GM21723 (cell line): Measurements from ENCODE around the gene NEK11.

ENCODE experiments used
- ATAC-seq: cut with Tn5 transposase; IDR thresholded peaks from one replicate; pipeline ENCODE4 v1.9.1; 2021; ENCODE audit warnings: mild to moderate bottlenecking, moderate library complexity; ENCODE audit not compliant: unreplicated experiment

The NEK11 gene

DNA sequence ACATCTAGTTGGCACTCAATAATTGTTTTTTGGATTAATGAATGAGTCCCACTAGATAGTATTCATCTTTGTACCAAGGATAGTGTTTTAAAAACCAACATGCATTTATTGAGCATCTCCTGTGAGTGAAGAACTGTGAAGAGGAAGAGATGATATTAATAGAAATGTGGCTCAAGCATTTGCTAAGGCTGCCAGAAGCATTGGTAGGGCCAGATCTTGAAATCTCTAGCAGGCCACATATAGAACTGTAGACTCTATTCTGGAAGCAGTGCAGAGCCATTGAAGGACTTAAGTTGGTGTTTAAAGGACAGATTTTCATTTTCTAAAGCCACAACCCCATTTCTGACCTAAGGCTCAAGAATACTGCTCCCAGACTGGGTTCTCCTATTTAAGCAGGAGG, 99.0 kb downstream of the NEK11 start:
- ATAC-seq = no peak

DNA sequence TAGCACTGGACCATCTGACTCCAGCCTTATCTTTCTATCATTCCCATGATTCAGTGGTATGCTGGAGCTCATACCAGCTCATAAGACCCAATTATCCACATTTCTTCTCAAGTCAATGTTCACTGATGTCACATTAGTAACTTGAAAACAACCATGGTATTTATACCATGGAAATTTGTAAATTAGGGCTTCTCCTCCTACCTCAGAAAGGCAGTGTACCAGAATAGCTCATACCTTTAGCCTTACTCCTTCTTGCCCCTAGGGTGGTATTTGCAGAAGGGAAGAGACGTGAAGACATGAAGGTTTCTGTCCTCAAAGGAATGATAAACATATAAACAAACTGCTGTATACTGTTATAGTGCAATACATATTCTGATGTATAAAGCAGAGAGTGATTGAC, 114.2 kb downstream of the NEK11 start:
- ATAC-seq = no peak

DNA sequence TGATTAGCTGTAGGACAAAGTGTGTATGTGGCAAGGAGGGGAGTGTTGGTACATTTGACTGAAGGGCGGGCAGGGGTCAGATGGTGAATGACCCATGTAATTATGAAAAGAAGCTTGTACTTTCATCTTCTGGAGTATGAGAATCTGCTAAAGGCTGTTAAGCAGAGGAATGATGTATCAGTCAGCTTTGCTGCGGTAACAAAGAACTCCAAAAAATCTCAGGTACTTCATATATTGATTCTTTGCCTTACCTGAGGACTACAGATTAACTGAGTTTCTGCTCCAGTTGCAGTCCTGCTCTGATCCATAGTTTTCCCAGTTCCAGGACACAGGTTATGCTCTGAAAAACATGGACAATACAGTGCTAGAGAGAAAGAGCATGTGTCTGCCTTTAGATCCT, 115.1 kb downstream of the NEK11 start:
- ATAC-seq = no peak

DNA sequence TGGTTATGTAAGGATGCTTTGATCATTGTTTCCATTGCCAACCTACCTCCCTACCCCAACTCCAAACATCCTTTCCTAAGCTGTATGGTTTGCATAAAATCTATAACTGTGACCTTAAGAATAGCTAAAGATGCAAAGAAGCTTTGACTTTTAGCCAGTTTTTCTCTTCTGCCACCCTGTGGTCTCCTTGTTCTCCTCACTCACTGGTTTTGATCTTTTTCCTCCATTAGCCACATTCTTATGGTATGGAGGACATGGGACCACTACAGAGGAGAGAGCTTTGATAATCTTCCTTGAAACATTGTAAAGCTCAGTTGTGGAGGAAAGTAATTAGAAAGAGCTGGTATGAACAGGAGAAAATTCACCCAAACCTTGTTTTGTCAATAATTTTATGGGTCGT, 115.9 kb downstream of the NEK11 start:
- ATAC-seq = no peak

DNA sequence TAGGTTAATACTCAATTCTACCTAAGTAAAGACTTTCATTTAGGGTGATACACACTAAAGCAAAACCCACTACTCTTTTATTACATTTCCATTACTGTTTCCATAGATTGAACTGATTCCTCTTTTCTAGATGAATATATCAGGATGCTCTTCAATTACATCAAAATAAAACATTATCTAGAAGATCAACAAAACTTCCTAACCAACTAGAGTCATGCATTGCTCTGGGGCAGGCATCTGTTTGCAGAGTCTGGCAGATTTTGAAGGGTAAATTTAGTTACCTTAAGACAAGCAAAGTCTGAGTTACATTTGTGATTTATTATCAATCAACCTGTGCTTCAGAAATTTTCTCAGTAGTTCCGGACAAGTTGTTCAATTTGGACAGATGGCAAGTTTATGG, 117.1 kb downstream of the NEK11 start:
- ATAC-seq = no peak

DNA sequence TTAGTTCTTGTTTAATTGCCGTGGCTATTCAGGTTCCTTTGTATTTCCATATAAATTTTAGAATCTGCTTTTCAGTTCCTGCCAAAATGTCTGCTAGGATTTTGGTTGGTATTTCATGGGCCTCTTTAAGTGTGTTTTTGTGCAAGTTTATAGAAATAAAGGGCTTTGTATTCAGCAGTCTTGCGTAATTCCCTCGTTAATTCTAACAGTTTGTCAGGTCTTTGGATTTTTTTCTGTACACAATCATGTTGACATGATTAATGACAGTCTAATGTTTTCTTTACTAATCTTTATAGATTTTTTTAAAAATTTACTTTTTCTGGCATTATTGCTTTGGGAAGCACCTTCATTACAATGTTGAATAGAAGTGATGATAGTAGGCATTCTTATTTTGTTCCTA, 120.9 kb downstream of the NEK11 start:
- no peak for ATAC-seq

DNA sequence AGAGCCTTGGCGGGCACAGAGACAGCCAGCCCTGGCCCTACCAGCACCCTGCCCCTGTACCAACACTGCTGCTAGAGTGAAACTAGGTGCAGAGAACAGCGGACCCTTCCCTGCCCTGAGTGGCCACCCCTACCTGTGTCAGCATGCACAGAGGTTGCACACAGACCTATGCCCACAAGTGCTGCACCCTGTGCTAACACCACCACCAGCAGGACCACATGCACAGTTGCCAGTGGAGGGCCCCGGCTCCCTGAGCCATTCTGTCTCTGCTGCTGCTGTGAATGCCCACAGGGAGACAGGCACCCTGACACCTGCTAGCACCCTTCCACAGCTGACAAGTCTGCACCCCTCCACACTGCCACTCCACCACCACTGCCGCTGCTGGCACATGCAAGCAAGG, 131.8 kb downstream of the NEK11 start:
- no peak for ATAC-seq

DNA sequence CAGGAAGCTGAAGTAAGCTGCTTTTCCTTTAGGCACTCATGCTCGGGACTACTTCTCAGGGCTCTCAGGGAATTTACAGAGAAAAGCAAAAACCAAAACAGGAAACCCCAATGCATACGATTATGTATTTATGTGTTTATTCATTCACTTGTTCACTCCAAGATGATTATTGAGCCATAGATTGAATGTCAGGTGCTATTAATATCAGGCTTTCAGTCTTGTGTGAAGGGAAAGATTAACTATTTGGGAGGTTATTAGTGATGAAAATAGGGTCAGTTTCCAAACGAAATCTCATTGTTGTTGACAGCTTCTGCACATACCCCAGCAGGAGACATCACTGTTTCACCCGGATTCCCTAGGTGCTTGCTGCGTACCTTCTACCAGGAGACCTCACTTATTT, 135.8 kb downstream of the NEK11 start:
- ATAC-seq = no peak

DNA sequence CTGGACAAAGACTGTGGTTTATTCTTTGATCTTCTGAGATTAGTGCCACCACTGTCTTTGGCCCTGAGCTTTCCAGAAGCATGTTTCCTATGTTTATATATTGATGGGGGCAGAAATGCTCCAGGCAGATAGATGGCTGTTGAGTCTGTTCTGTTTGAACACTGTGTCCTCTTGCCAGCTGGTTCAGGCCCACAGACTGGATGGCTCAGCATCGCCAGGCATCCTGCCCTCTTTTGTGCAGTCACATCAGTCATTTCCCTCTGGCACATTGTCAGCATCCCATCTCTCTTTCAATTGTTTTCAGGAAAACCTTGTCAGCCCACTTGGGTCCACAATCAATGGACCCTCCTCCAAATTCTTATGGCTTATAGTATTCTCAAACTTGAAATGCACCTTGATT, 141.2 kb downstream of the NEK11 start:
- ATAC-seq = no peak

DNA sequence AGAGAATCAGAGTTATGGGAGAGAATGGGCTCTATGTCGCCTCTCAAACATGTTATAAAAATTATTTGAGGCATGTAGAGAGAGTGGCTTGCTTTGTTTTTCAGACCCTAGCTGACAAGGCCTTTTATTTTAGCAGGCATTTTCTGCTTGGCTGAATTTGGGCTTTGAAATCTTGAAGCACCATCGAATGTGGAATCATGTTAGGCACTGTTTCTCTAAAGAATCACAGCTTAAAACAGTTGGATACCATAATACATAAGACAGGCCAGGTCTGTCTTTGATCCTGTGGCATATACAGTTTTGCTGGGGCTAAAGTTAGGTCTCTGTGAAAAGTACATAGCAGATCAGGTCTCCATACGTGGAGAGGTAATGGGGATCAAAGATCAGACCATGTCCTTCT, 142.7 kb downstream of the NEK11 start:
- no peak for ATAC-seq

DNA sequence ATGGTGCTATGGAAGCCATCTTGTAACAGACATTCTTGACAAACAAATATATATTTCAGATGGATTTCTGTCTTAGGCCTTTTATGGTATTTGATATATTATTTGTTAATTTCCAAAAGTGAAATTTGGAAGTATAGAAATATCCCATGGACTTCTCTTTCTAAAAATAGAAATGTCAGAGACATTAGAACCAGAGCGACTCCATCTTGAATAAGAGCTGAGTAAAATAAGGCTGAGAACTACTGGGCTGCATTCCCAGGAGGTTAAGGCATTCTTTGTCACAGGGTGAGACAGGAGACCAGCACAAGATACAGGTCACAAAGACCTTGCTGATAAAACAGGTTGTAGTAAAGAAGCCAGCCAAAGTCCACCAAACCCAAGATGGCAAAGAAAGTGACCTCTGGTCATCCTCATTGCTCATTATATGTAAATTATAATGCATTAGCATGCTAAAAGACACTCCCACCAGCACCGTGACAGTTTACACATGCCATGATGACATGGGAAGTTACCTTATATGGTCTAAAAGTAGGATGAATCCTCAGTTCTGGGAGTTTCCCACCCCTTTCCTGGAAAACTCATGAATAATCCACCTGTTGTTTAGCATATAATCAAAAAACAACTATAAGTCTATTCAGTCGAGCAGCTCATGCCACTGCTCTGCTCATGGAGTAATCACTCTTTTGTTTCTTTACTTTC, 146.0 kb downstream of the NEK11 start:
- no peak for ATAC-seq

DNA sequence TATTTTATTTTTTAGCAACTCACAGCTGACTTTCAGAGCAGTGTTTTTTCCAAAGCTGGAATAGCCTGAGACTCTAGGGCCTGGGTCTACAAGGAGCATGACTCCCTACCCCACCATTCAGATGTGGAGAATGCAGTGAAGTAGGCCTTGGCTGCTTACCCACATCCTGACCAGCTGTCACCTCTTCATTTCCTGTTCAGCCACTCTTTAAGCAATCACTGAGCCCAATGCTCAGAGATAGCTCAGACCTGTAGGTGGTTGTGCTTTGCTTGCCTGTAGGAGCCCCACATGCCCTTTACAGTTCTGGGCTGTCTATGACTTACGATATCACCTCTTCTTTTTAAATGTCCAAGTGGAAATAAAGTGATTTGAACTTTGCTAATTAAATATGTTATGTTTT, 148.1 kb downstream of the NEK11 start:
- ATAC-seq = peak; percentile 88

DNA sequence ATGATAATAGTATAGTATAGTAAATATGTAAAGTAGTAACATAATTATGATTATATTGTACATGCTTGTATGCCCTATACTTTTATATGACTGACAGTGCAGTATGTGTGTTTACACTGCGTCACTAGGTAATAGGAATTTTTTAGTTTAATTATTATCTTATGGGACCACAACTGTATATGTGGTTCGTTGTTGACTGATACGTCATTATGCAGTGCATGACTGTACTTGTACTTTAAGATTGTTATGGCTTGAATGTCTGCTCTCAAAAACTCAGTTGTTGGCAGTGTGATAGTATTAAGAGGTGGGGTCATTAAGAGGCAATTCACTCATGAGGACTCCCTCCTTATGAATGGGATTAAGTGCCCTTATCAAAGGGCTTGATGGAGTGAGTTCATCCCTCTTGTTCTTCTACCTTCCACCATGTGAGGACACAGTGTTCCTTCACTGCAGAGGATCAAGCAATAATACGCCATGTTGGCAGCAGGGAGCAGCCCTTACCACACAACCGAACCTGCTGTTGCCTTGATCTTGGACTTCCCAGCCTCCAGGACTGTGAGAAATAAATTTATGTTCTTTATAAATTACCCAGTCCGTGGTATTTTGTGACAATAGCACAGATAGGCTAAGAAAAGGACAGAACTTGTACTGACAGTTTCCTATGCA, 152.2 kb downstream of the NEK11 start:
- no peak for ATAC-seq

DNA sequence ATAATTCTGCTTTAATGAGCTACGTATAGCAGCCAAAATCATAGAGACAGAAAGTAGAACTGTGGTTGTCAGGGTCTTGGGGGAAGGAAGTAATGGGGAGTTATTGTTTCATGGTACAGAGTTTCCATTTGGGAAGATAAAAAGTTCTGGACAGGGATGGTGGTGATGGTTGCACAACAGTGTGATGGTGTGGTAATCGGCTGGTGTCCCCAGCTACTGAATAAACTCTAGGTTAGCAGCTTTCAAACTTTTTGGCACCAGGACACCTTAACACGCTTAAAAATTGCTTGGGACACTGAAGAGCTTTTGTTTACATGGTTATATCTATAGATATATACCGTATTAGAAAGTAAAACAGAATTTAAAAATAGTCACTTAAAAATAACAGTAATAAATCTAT, 166.0 kb downstream of the NEK11 start:
- ATAC-seq = no peak

DNA sequence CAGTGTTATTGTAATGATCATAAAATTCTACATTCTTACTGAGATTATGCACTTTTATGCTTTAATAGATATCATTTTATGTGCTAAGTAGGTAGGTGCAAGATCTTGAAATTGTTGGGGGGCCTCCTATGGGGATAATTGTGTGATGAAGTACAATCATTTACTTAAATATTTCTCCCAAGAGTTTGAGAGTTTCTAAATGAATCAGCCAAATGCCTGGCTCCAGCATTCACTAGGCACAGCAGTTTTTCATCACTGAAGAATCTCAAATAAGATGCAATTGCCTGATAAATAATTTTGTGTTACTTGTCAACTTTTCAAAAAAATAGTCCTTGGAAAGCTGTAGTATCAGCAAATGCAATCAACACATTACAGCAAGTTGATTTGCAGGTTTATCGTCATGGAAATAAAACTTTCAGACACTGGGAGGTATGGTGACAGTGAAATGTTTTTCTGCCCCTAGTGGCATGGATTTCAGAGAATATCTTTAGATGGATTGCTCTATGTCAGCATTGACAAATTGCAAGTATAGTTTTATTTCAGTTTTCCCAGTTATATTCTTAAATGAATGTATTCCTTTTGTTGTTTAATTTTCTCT, 167.1 kb downstream of the NEK11 start:
- no peak for ATAC-seq

DNA sequence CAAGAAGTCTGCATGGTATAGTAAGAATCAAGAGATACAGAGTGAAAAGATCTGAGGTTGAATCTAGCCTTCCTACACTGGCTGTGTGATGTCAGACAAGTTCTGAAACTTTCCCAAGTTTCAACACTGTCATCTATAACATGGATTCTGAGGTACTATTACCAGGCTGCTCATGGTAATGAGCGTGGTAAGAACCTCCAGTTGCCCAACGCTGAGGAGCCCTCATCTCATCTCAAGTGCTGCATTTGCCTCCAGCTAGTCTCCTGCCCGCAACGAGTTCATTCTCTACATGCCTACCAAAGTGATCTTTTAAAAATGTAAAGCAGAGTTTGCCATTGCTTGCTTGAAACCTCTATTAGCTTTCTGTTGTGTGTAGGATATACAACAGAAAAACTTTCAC, 168.1 kb downstream of the NEK11 start:
- no peak for ATAC-seq

DNA sequence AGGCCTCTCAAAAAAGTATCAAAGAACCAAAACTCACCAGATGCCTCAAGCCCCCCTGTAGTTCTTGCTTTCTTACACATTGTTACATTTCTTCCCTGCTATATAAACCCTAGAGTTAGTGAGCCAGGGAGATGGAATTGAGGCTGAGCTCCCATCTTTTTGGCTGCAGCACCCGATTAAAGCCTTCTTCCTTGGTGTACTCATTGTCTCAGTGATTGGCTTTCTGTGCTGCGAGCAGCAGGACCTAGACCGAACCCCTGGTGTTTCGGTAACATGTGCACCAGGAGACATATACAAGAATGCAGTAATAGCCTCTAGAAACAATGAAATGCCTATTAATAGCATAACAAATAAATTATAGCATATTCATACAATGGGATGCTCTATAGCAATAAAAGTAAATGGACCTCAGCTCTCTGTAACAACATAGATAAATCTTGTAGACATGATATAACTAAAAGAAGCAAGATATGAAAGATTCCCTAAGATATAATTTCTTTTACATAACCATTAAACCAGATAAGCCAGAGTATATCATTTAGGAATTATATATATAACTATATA, 174.0 kb downstream of the NEK11 start:
- no peak for ATAC-seq

DNA sequence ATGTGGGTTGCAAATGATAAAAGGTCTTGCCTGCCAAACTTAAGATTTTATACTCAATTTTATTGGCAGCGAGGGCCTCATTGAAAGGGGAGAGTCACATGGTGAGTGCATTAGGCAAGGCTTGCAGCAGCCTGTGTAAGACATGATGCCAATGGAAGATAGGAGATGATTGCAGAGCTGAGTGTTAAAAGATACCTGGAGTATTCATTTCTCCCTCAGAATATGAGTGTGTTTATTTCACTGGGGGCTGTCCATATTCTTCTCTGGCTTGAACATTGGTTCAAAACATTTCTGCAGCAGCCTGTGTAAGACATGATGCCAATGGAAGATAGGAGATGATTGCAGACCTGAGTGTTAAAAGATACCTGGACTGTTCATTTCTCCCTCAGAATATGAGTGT, 189.7 kb downstream of the NEK11 start:
- ATAC-seq = no peak

DNA sequence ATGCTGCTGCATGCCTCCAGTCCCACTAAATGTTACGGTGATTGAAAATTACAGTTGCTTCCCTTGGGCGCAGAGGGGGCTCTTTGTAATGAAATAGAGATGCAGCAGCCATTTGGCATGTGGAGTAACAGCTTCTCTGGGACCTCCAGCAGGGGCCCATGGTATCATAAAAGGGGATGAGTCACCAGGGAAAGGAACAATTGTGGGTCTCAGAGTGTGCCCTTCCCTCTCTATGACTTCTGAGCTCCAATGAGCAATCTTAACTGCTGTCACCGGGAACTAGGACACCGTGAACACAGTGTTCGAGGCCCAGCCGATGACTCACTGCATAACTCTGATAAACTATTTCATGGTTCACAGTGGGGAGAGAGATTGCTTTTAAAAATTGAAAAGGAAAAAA, 190.1 kb downstream of the NEK11 start:
- ATAC-seq = no peak

DNA sequence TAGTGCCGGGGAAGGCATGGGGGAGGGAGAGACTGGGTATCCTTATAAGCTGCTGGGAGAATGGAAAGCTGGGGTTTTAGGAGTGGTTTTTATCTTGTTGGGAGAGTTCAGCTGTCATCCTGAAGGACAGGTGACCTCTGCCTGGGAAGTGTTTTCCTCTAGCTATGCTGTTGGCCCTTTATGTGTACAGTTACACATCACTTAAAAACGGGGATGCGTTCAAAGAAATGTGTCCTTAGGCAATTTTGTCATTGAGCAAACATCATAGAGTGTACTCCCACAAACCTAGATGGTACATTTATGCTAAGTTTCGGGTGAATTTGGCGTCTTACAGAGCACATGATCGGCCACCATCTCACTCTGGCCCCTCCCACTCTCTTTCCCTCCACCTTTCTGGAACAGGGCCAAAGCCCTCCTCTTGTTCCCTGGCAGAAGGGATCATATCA, 190.6 kb downstream of the NEK11 start:
- no peak for ATAC-seq

DNA sequence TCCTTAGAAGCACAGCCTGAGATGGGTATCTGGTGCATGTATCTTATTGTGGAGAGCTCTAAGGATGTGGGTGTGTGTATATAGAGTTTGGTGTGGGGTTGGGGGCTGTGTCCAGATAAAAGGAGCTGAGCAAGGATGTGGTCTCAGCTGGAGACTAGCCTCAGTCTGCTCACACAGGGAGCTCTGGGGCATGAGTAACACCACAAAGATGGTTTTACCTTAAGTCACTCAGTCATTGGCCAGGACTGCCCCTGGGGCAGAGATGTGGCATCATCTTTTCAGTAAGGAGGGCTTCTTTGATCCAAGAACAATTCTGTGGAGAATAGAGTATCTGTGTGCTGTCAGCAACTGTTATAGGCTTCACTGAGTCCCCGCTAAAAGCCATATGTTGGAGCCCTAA, 191.5 kb downstream of the NEK11 start:
- no peak for ATAC-seq

DNA sequence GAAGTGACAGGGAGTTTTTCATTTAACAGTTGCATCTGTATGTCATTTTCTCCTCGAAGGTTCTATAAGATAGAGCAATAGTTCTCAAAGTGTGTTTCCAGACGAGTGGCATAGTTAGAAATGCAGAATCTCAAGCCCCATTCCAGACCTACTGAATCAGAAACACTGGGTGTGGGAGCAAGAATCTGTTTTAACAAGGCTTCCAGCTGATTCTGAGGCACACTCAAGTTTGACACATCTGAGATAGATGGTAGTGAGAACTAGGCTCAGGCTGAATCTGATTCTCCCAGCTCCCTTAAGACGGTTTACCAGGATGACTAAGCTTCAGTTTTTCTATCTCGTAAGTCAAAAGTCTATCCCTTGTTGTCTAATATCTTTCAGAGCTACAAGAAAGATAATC, 195.1 kb downstream of the NEK11 start:
- ATAC-seq = no peak
